HG03565 (cell line): ENCODE measurements around the gene YTHDF2.

Experiments
- ATAC-seq: cut with Tn5 transposase; IDR thresholded peaks from one replicate; pipeline ENCODE4 v1.9.1; 2021; ENCODE audit warnings: mild to moderate bottlenecking, moderate library complexity; ENCODE audit not compliant: unreplicated experiment

YTHDF2 gene

GRCh38 chr1:28796352-28797211, 59.8 kb downstream of the YTHDF2 start:
- no peak for ATAC-seq

GRCh38 chr1:28800324-28800723, 63.6 kb downstream of the YTHDF2 start:
- ATAC-seq: no peak

- ATAC-seq: no peak
Observed at GRCh38 chr1:28801461-28801860, 64.7 kb downstream of the YTHDF2 start.

GRCh38 chr1:28803051-28803450, 66.3 kb downstream of the YTHDF2 start:
- ATAC-seq: no peak

- no peak for ATAC-seq
Observed at GRCh38 chr1:28803662-28804061, 66.9 kb downstream of the YTHDF2 start.

- ATAC-seq: no peak
Observed at GRCh38 chr1:28804071-28804470, 67.3 kb downstream of the YTHDF2 start.

GRCh38 chr1:28807046-28807445, 70.3 kb downstream of the YTHDF2 start:
- ATAC-seq: no peak

GRCh38 chr1:28807986-28808385, 71.2 kb downstream of the YTHDF2 start:
- ATAC-seq: no peak

- ATAC-seq: no peak
Observed at GRCh38 chr1:28811369-28811765, 74.6 kb downstream of the YTHDF2 start.

- no peak for ATAC-seq
Observed at GRCh38 chr1:28811766-28812668, 75.3 kb downstream of the YTHDF2 start, which contains the start of gene OPRD1. TSS of gene OPRD1 (plus strand) at chr1:28812170. CDS start at chr1:28812384, 214 bp downstream.

- no peak for ATAC-seq
Observed at GRCh38 chr1:28812669-28813468, 76.1 kb downstream of the YTHDF2 start.

- ATAC-seq: no peak
Observed at GRCh38 chr1:28813931-28814465, 77.3 kb downstream of the YTHDF2 start.

- ATAC-seq: no peak
Observed at GRCh38 chr1:28815533-28816185, 78.9 kb downstream of the YTHDF2 start.

GRCh38 chr1:28817133-28817532, 80.4 kb downstream of the YTHDF2 start:
- ATAC-seq: no peak

GRCh38 chr1:28819020-28819419, 82.3 kb downstream of the YTHDF2 start:
- ATAC-seq: no peak
